K562 (cell line): ENCODE measurements around the gene QSOX2. TPM values are rescaled to one million over a fixed set of nuclear protein-coding genes. Genes with fewer than 3 reads are reported as not detected.

ENCODE experiments used
- ATAC-seq: fragments of 200-7000 bp; cut with Tn5 transposase; 3 replicates; pipeline ENCODE4 v1.9.1; 2020; ENCODE audit warnings: moderate library complexity
- BruUV-seq: library from RNA; stranded (reverse); fragments of 400-500 nt; replicated peaks from 2 replicates; lab custom pipeline; 2021; lab: Mats Ljungman, UMichigan
- CTCF ChIA-PET: fragments of 300-600 bp; formaldehyde crosslinking; extraction: SDS; loops from one replicate; lab custom pipeline; 2021; ENCODE audit warnings: low intra/inter-chr PET ratio; lab: Yijun Ruan, JAX
- POLR2A ChIA-PET: fragments of 300-600, 350-650 bp; sonication (Branson Sonifier 250); formaldehyde crosslinking; extraction: SDS; loops from one replicate; lab custom pipeline; 2021; ENCODE audit warnings: antibody characterized with exemption, inconsistent platforms; lab: Yijun Ruan, JAX
- DNase-seq, 4 experiments: peaks; one replicate each; pipeline versions ENCODE4 v3.0.0 to v3.0.0-alpha.2; 2011 to 2018; ENCODE audit warnings: low spot score in 3 of 4, mixed read lengths in 3 of 4; ENCODE audit errors: extremely low read depth in 1 of 4
- FAIRE-seq: peaks from 2 replicates; lab custom pipeline; 2011; peaks lifted over from hg19 to GRCh38; lab: Jason Lieb, UNC
- H2AFZ ChIP-seq: 2 replicates; pipeline ENCODE4 v1.6.0; 2011; ENCODE audit warnings: low read depth, low read length, control low read depth, inconsistent platforms
- H3K27ac ChIP-seq: fragments of 200-600 bp; 3 replicates; pipeline ENCODE4 v1.8.0; 2011; ENCODE audit warnings: low read depth, mild to moderate bottlenecking, control low read depth, inconsistent platforms, low read length, moderate library complexity, mixed read lengths; ENCODE audit errors: extremely low read depth
- H3K27me3 ChIP-seq, 2 experiments: fragments of 300-600 bp in 1 of 2; 2 replicates in 1 of 2; 3 replicates in 1 of 2; pipeline versions ENCODE4 v1.6.0 to v1.8.0; 2011; ENCODE audit warnings: inconsistent platforms in 2 of 2, low read length in 2 of 2, mild to moderate bottlenecking in 1 of 2, mixed read lengths in 1 of 2, moderate library complexity in 1 of 2; ENCODE audit not compliant: control insufficient read depth in 2 of 2, insufficient read depth in 2 of 2
- H3K36me3 ChIP-seq: fragments of 300-600 bp; 3 replicates; pipeline ENCODE4 v1.8.0; 2011; ENCODE audit warnings: mild to moderate bottlenecking, low read length, inconsistent platforms; ENCODE audit not compliant: control insufficient read depth, insufficient read depth
- H3K4me1 ChIP-seq, 2 experiments: fragments of 200-600 bp in 1 of 2; replicated peaks in 1 of 2; 2 replicates in 1 of 2; 3 replicates in 1 of 2; pipeline versions ENCODE4 v1.5.1 to v1.8.0; 2011; ENCODE audit warnings: inconsistent platforms in 2 of 2, low read length in 2 of 2, mild to moderate bottlenecking in 1 of 2, mixed read lengths in 1 of 2, moderate library complexity in 1 of 2; ENCODE audit not compliant: control insufficient read depth in 2 of 2, insufficient read depth in 2 of 2
- H3K4me2 ChIP-seq: 2 replicates; pipeline ENCODE4 v1.6.1; 2011; ENCODE audit warnings: low read length, control low read depth, inconsistent platforms, mixed read lengths; ENCODE audit not compliant: insufficient read depth
- H3K4me3 ChIP-seq: fragments of 200-600 bp; sonication (generic), shearing (Covaris generic); 2 replicates; pipeline ENCODE4 v1.5.1; 2016; ENCODE audit warnings: control low read depth, inconsistent platforms
- H3K79me2 ChIP-seq: fragments of 200-600 bp; 3 replicates; pipeline ENCODE4 v1.8.0; 2011; ENCODE audit warnings: low read length, inconsistent platforms; ENCODE audit not compliant: control insufficient read depth, insufficient read depth
- H3K9ac ChIP-seq, 2 experiments: 2 replicates each; pipeline versions ENCODE4 v1.6.0 to v1.6.1; 2011; ENCODE audit warnings: low read depth in 2 of 2, low read length in 2 of 2, control low read depth in 1 of 2, inconsistent platforms in 1 of 2, mild to moderate bottlenecking in 1 of 2, mixed read lengths in 1 of 2; ENCODE audit not compliant: insufficient read depth in 1 of 2
- H3K9me1 ChIP-seq: one replicate; pipeline ENCODE4 v1.6.0; 2011; ENCODE audit warnings: inconsistent platforms, mild to moderate bottlenecking, low read length, moderate library complexity; ENCODE audit not compliant: control insufficient read depth, insufficient read depth
- H3K9me3 ChIP-seq: replicated peaks from 2 replicates; pipeline ENCODE4 v1.5.1; 2011; ENCODE audit warnings: low read depth, low read length, inconsistent platforms; ENCODE audit not compliant: control insufficient read depth, insufficient read depth
- H4K20me1 ChIP-seq: replicated peaks from 2 replicates; pipeline ENCODE4 v1.6.1; 2011; ENCODE audit warnings: low read length, inconsistent platforms, mixed read lengths; ENCODE audit not compliant: control insufficient read depth, insufficient read depth
- KDM2B ChIP-seq: fragments of 250-450 bp; sonication (Bioruptor Pico); IDR thresholded peaks from 2 replicates; pipeline ENCODE4 v1.8.0; 2021; ENCODE audit warnings: mild to moderate bottlenecking, moderate library complexity
- NFE2 ChIP-seq: IDR thresholded peaks from 2 replicates; pipeline ENCODE4 v1.6.1; 2014; ENCODE audit warnings: antibody characterized with exemption, low read depth
- POLR2G ChIP-seq: fragments of 200-400 bp; formaldehyde crosslinking; IDR thresholded peaks from 2 replicates; pipeline ENCODE4 v1.6.1; 2017; ENCODE audit warnings: low read depth, mild to moderate bottlenecking, antibody characterized with exemption, low read length, moderate library complexity
- ZKSCAN1 ChIP-seq: fragments of 150-350 bp; IDR thresholded peaks from 2 replicates; pipeline ENCODE4 v1.6.1; 2016; ENCODE audit warnings: low read depth, low read length
- ZNF347 ChIP-seq: fragments of 450-650 bp; formaldehyde crosslinking; IDR thresholded peaks from 2 replicates; pipeline ENCODE4 v1.4.0; 2020; ENCODE audit warnings: low read depth, mild to moderate bottlenecking, moderate library complexity
- ZNF778 ChIP-seq: fragments of 450-650 bp; formaldehyde crosslinking; IDR thresholded peaks from 2 replicates; pipeline ENCODE4 v1.4.0; 2020; ENCODE audit warnings: mild to moderate bottlenecking, moderate library complexity
- WGBS: fragments of 100-300 bp; shearing (Covaris generic); methylation state at CpG from one replicate; pipeline ENCODE4 v1.1.6; 2016; ENCODE audit warnings: low coverage, mixed read lengths; ENCODE audit not compliant: insufficient coverage; ENCODE audit errors: missing lambda C conversion rate; 5-methylcytosine and 5-hydroxymethylcytosine counted together
- in situ Hi-C: fragments of 300-500 bp; cut with MboI; formaldehyde crosslinking; loops from 4 replicates; pipeline ENCODE4 v1.15.0; 2018; ENCODE audit warnings: inconsistent platforms, mixed read lengths
- intact Hi-C: fragments of 100-400 bp; cut with micrococcal nuclease; formaldehyde crosslinking; loops from 2 replicates; pipeline ENCODE4 v1.14.2; 2022
- polyA plus RNA-seq, 8 experiments: library from polyadenylated mRNA; depleted of rRNA in 4 of 8; stranded (reverse) in 5 of 8; unstranded in 3 of 8; fragments of >200 nt; fragmentation: Nextera tagmentation in 2 of 8; fragmentation: Illumina TruSeq in 1 of 8; extraction: Ambion mirVana in 2 of 8; extraction: Trizol in 1 of 8; gene quantifications; 2 replicates each; pipeline versions ENCODE4 v1.2.1 to v1.2.3, GENCODE V29; 2011 to 2014; ENCODE audit warnings: inconsistent platforms in 1 of 8, missing spikeins in 1 of 8
- total RNA-seq, 7 experiments: library from RNA; depleted of rRNA in 6 of 7; stranded (reverse); fragments of >200 nt in 6 of 7; fragmentation: Illumina TruSeq in 2 of 7; extraction: Trizol in 2 of 7; gene quantifications; 2 replicates each; pipeline versions ENCODE4 v1.2.1 to v1.2.3, GENCODE V29; 2011 to 2021; ENCODE audit warnings: low replicate concordance in 1 of 7
- TF ChIP-seq, protein P1 (sequence below): IDR thresholded peaks from 2 replicates; pipeline ENCODE4 v1.6.1; 2011; ENCODE audit not compliant: insufficient read length; ENCODE audit errors: extremely low read depth

The QSOX2 gene
- total and polyA plus RNA-seq, 9 of the 15 experiments (the other 6 are each of a cell fraction or from before 2014, with no cell fraction given), result 0.51 to 23.7 (median 12.7) TPM

DNA sequence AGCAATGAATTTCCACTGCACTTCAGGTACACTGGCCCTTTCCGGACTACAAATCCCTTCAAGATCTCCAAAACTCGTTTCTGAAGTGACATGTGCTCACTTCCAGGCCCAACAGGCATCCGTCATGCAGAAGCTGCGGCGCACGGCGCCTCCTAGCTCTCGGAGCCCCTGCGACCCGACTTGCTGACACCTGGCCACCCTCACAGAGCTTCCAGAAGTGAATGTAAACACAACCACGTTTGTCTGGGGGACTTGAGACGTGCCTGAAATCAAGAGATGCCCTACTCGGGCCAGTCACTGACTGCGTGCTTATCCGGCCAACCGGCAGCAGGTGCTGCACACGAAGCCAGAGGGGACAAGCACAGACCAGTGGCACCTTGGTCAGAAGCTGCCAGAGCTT is 35.8 kb downstream of the QSOX2 start:
- BruUV-seq, result no TSS peak
- no peaks in the 10 kb centered on the region for H3K79me2 ChIP-seq
- H3K27me3 ChIP-seq, result no peaks in the 10 kb centered on the region
- no peaks in the 10 kb centered on the region for H3K9me3 ChIP-seq
- FAIRE-seq, result no peak
- H3K36me3 ChIP-seq, result peaks cover 79% of the 10 kb centered on the region; the same call in 2 of the 3 replicates
- no peak overlapping the region for H3K9ac ChIP-seq
- H3K4me3 ChIP-seq, result no peak overlapping the region
- TF ChIP-seq, protein P1, sequence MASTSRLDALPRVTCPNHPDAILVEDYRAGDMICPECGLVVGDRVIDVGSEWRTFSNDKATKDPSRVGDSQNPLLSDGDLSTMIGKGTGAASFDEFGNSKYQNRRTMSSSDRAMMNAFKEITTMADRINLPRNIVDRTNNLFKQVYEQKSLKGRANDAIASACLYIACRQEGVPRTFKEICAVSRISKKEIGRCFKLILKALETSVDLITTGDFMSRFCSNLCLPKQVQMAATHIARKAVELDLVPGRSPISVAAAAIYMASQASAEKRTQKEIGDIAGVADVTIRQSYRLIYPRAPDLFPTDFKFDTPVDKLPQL, result no peak
- no peak for TF ChIP-seq ZNF347 (CRISPR knock-in tag)
- no peak for TF ChIP-seq NFE2
- no peak for TF ChIP-seq ZNF778 (CRISPR knock-in tag)
- no peak for TF ChIP-seq KDM2B (CRISPR knock-in tag)
- POLR2A ChIA-PET, result interaction anchor here (1.8 kb wide), 1 partner anchor 10 kb away, joined by 6 read pairs; no protein-coding TSS in a partner anchor
- no peak overlapping the region for H3K27ac ChIP-seq
- intact Hi-C loops, result no loop called here
- no peak overlapping the region for H3K4me2 ChIP-seq
- H3K4me1 ChIP-seq, result peaks cover 34 to 58% of the 10 kb centered on the region in 2 experiments
- in situ Hi-C loops, result no loop called here
- H2AFZ ChIP-seq, result no peak overlapping the region
- H4K20me1 ChIP-seq, result peaks cover 12% of the 10 kb centered on the region; the same call in 1 of the 2 replicates
- 87% methylated on average over 12 of the region's 17 CpGs for WGBS
- H3K9me1 ChIP-seq, result peaks cover 4% of the 10 kb centered on the region
- CTCF ChIA-PET, result no interaction called here
- no peak for ATAC-seq
- no peak for DNase-seq

DNA sequence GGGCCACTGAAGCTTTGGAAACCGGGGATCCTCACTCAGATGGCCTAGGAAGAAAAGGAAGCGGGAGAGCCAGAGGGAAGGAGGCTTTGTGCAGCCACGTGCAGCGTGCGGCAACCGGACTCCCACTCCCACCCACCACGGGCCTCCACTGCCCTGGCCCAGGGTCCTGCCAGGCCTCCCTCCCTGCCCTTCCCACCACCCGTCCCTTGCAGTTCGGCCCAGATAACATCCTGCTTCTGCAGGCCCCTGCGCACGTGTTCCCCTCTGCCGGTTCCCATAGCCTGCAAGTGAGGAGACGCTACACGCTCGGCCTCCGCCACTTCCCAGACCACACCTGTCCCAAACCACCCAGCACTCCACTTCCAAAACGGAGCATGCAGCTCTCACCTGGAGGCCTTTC is 36.4 kb downstream of the QSOX2 start:
- Histone ChIP-seq H3K4me1 (peaks cover 30 to 59% of the 10 kb centered on the region in 2 experiments), H3K27me3 (no peaks in the 10 kb centered on the region), H4K20me1 (peaks cover 12% of the 10 kb centered on the region; the same call in 1 of the 2 replicates), H3K27ac (no peak overlapping the region), H3K36me3 (peaks cover 73% of the 10 kb centered on the region; the same call in 2 of the 3 replicates), H3K9me1 (peaks cover 4% of the 10 kb centered on the region), H3K4me3 (no peak overlapping the region), H3K79me2 (no peaks in the 10 kb centered on the region), H3K9ac (no peak overlapping the region), H3K9me3 (no peaks in the 10 kb centered on the region), H3K4me2 (no peak overlapping the region), H2AFZ (no peak overlapping the region)
- BruUV-seq, result no TSS peak
- POLR2A ChIA-PET, result interaction anchor here (0.7 kb wide), 1 partner anchor 30 kb away, joined by 3 read pairs; no protein-coding TSS in a partner anchor
- no peak for ATAC-seq
- in situ Hi-C loops (no loop called here), intact Hi-C loops (no loop called here)
- no peak for DNase-seq
- WGBS, result 80% methylated on average over 11 of the region's 17 CpGs
- peak; percentile 46 for TF ChIP-seq POLR2G
- TF ChIP-seq ZKSCAN1, result no peak
- FAIRE-seq, result no peak
- CTCF ChIA-PET, result no interaction called here
